Measurements from ENCODE around the gene ASXL2.
"Not testable (repeated sequence)": the region's sequence is repeated elsewhere in the genome, so short reads cannot be mapped to it uniquely, and the experiment has no call there.

- not testable (repeated sequence) for TF ChIP-seq EZH2 (optimal IDR thresholded peaks at IDR 0.05; ENCODE audit: low read depth, low read length); CTCF (IDR thresholded peaks at IDR 0.05; ENCODE audit: low read length)
These were observed 28.9 kb downstream of the ASXL2 start for GRCh38 chr2:25849350-25849749.
